Lung (tissue), 12 donors: ENCODE measurements around the gene HABP2. TPM values are rescaled to one million over a fixed set of nuclear protein-coding genes. Genes with fewer than 3 reads are reported as not detected.

Experiments
- ATAC-seq: fragments of 200-7000 bp; cut with Tn5 transposase; one replicate; pipeline ENCODE4 v1.9.1; 2020; ENCODE audit warnings: moderate number of reproducible peaks; ENCODE audit not compliant: insufficient read depth, low FRiP score
- DNase-seq, 3 donors: peaks; one replicate each; pipeline ENCODE4 v3.0.0-alpha.2; 2013 to 2017
- H3K27ac ChIP-seq, 2 donors: one replicate each; pipeline ENCODE4 v1.5.1; 2013; ENCODE audit warnings: mild to moderate bottlenecking in 2 of 2, moderate library complexity in 2 of 2, control low read depth in 1 of 2, inconsistent platforms in 1 of 2, low read depth in 1 of 2, low read length in 1 of 2
- H3K27me3 ChIP-seq, 3 donors: one replicate each; pipeline ENCODE4 v1.5.1; 2013; ENCODE audit warnings: low read length in 2 of 3; ENCODE audit not compliant: control insufficient read depth in 3 of 3, insufficient read depth in 3 of 3
- H3K36me3 ChIP-seq, 4 donors: one replicate each; pipeline ENCODE4 v1.5.1; 2013; ENCODE audit warnings: low read length in 4 of 4, mild to moderate bottlenecking in 1 of 4, moderate library complexity in 1 of 4; ENCODE audit not compliant: control insufficient read depth in 4 of 4, insufficient read depth in 4 of 4
- H3K4me1 ChIP-seq, 5 donors: one replicate each; pipeline ENCODE4 v1.5.1; 2013; ENCODE audit warnings: low read length in 5 of 5, mild to moderate bottlenecking in 2 of 5, moderate library complexity in 1 of 5; ENCODE audit not compliant: control insufficient read depth in 5 of 5, insufficient read depth in 5 of 5
- H3K4me3 ChIP-seq: one replicate; pipeline ENCODE4 v1.5.1; 2013; ENCODE audit warnings: mild to moderate bottlenecking, control low read depth, moderate library complexity
- H3K9ac ChIP-seq, 2 donors: one replicate each; pipeline ENCODE4 v1.5.1; 2013; ENCODE audit warnings: low read length in 2 of 2, control low read depth in 1 of 2; ENCODE audit not compliant: insufficient read depth in 1 of 2
- H3K9me3 ChIP-seq, 4 donors: one replicate each; pipeline ENCODE4 v1.5.1; 2013; ENCODE audit warnings: low read length in 3 of 4, mild to moderate bottlenecking in 1 of 4, moderate library complexity in 1 of 4; ENCODE audit not compliant: control insufficient read depth in 4 of 4, insufficient read depth in 3 of 4
- CTCF ChIP-seq: IDR thresholded peaks from 2 replicates; pipeline ENCODE4 v1.5.1; 2012; ENCODE audit warnings: mild to moderate bottlenecking; ENCODE audit errors: control extremely low read depth, extremely low read depth
- WGBS, 2 donors: extraction: QIAGEN DNeasy Blood & Tissue Kit; methylation state at CpG; one replicate each; pipeline ENCODE4 v1.1.7; 2013; 5-methylcytosine and 5-hydroxymethylcytosine counted together
- polyA plus RNA-seq, 2 donors: library from polyadenylated mRNA; stranded (reverse); fragments of 200-250 nt; gene quantifications; one replicate each; pipeline ENCODE4 v1.2.1, GENCODE V29; 2013
- total RNA-seq, 2 donors: library from RNA; depleted of rRNA in 1 of 2; stranded (reverse); fragments of >200 nt in 1 of 2; gene quantifications; one replicate each; pipeline ENCODE4 v1.2.1, GENCODE V29; 2014 to 2021
- donor health status: control.
- donor health status: control.
- donor health status: Bipolar disorder and iron deficiency.
- donor health status: healthy.
- donor health status: DM: yes; HTN: yes; CAD: no.

The HABP2 gene
- total and polyA plus RNA-seq, 4 donors = 0.10 to 1.3 (median 0.65) TPM

- no peak overlapping the region for H3K4me3 ChIP-seq
- TF ChIP-seq CTCF = no peak
- DNase-seq = no peak
- no peaks in the 10 kb centered on the region for H3K36me3 ChIP-seq
- H3K4me1 ChIP-seq = peaks cover 0 to 6% (median 1%) of the 10 kb centered on the region in 5 donors
- ATAC-seq = no peak
- H3K9ac ChIP-seq = no peak overlapping the region
- no peaks in the 10 kb centered on the region for H3K27me3 ChIP-seq
- no peaks in the 10 kb centered on the region for H3K9me3 ChIP-seq
- WGBS, 2 donors = 85 to 86% methylated on average over 10 of the region's 10 CpGs
- no peak overlapping the region for H3K27ac ChIP-seq
These were observed 35.5 kb upstream of the HABP2 start for GRCh38 chr10:113517165-113517900.

- WGBS, 2 donors = 72 to 76% methylated on average over 5 of the region's 5 CpGs
- no peak for ATAC-seq
These were observed 35.0 kb upstream of the HABP2 start for GRCh38 chr10:113517901-113518260.

GRCh38 chr10:113518415-113518814 is 34.4 kb upstream of the HABP2 start:
- no peak for TF ChIP-seq CTCF
- 88 to 90% methylated on average over 3 of the region's 3 CpGs for WGBS, 2 donors

More at GRCh38 chr10:113517901-113518260, 35.0 kb upstream of the HABP2 start:
- peaks cover 0 to 6% (median 1%) of the 10 kb centered on the region in 5 donors for H3K4me1 ChIP-seq
- no peaks in the 10 kb centered on the region for H3K27me3 ChIP-seq
- H3K4me3 ChIP-seq = no peak overlapping the region
- DNase-seq = no peak
- no peak for TF ChIP-seq CTCF
- no peaks in the 10 kb centered on the region for H3K36me3 ChIP-seq
- H3K27ac ChIP-seq = no peak overlapping the region
- no peak overlapping the region for H3K9ac ChIP-seq
- H3K9me3 ChIP-seq = no peaks in the 10 kb centered on the region

More at GRCh38 chr10:113518415-113518814, 34.4 kb upstream of the HABP2 start:
- H3K4me1 ChIP-seq = peaks cover 0 to 6% (median 1%) of the 10 kb centered on the region in 5 donors
- H3K36me3 ChIP-seq = no peaks in the 10 kb centered on the region
- H3K9me3 ChIP-seq = no peaks in the 10 kb centered on the region
- H3K9ac ChIP-seq = no peak overlapping the region
- ATAC-seq = no peak
- no peak for DNase-seq
- H3K27ac ChIP-seq = no peak overlapping the region
- H3K4me3 ChIP-seq = no peak overlapping the region
- no peaks in the 10 kb centered on the region for H3K27me3 ChIP-seq
